DMS114 treated with DMSO at 0.1 percent for 48 hours (cell line): ENCODE data around the gene ZNF296.

Source experiments
- DNase-seq: peaks from one replicate; lab custom pipeline; 2025; ENCODE audit not compliant: unreplicated experiment; lab: John Stamatoyannopoulos, UW

ZNF296 gene

DNA sequence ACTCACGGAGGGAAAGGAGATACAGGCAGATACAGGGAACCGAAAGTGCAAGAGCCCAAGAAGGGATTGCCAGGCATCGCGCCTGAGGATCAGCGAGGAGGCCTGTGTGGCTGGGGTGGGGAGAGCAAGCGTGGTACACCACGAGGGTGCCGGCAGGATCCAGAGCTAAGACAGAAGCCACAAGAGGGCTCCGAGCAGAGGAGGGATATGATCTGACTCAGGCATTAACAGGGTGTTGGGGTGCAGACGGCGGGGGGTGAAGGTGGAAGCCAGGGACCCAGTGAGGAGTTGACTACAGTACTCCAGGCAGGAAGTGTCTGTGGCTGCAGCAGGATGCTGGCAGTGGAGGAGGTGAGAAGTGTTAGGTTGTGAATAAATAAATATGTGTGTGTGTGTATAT lies 11.3 kb upstream of the ZNF296 start:
- DNase-seq, result no peak

DNA sequence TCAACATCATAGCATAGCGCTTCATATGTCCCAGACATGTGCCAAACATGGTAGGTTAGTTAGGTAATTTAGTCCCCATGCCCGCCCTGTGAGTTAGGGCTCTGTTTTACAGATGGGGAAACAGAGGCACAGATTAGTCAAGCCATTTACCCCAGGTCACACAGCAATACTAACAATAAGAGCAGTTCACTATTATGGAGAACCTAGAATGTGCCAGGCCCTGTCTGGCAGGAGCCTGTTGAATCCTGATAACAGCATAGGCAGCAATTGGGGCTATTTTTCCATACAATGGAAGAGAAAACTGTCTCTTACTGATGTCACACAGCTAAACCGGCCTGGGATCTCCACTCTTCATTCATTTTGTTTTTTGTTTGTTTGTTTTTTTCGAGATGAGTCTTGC lies 10.2 kb upstream of the ZNF296 start:
- DNase-seq, result no peak

GRCh38 chr19:45082170-45082569 lies 5.9 kb upstream of the ZNF296 start:
- DNase-seq, result no peak

- no peak for DNase-seq
Observed at GRCh38 chr19:45079911-45080370, 3.7 kb upstream of the ZNF296 start.

DNA sequence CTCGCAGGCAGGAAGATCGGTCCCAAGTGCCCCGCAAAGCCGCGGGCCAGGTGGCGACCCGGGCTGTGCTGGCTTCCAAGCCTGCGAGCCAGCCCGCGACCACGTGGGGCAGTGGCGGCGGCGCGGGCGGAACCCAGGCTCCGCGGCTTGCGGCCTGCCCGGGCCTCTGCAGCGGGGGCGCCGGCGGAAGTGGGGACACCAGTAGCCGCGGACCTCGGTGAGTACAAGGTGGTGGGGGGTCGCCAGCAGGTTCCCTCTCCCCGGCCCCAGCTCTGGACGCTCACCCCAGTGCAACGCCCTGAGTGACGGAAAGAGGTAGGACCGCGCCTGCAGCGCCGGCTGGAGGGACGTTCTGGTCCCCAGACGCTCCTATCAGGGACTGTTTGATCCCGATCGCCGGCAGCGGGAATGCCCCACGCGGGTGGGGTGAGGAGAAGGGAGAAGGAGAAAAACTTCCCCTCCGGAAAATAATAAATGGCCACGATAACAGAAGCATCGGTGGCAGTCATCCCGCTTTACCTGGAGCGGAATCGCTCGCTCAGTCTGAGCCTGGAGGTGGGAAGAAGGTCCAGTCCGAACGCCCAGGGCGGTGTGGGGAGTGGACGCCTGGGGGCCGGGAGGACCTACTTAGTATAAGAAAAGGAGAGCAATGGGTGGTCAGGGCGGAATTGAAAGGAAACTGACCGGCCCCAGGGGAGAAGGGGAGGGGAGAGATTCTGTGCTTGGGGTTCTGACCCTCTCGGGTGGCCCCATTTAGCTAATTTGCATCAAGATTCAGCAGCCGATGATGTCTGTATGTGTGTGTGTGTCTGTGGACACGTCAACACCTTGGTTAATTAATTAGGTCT lies 3.0 kb upstream of the ZNF296 start, which contains the start of gene GEMIN7:
GEMIN7 (plus strand) TSS at position 198 of the 848 bp plus-strand sequence. CDS start 10,855 bp downstream, outside the sequence.
- no peak for DNase-seq

- DNase-seq, result no peak
Observed at GRCh38 chr19:45078390-45079062, 2.2 kb upstream of the ZNF296 start.

- no peak for DNase-seq
Observed at GRCh38 chr19:45076851-45077730, 813 bp upstream of the ZNF296 start.

- DNase-seq, result no peak
Observed at GRCh38 chr19:45075301-45076028, 813 bp downstream of the ZNF296 start.

- DNase-seq, result no peak
Observed at GRCh38 chr19:45074744-45075300, 1.5 kb downstream of the ZNF296 start.

GRCh38 chr19:45071969-45072790 lies 4.1 kb downstream of the ZNF296 start:
- DNase-seq, result no peak

GRCh38 chr19:45071545-45071938 lies 4.7 kb downstream of the ZNF296 start:
- no peak for DNase-seq

DNA sequence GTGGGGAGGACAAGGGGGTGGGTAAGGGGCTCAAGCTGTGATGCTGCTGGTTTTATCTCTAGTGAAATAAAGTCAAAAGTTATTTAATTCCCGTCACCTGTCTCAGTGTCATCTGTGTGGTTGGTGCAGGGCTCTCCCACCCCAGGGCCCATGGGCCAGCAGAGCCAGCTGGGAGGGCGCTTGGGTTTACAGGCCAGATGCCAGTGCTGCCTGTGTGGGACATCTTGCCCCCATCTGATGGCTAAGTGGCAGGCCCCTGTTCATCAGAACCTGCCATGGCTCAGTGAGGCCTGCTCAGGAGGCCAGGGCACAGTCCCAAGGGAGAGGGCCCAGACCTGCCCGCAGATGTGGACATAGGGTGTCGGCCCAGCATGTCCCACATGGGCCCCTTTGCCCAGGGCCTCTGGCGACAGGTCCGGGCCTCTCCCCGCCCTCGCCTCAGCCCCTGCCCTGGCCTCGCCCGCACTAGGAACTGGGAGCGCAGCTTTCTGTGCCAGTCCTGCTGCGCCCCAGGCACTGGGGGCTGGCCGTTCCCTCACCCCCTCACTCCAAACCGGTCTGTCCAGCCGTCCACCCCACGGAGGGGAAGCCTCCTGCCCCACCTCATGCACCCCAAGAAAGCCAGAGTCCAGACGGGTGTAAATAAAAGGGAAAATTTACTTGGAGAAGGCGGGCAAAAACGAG lies 5.3 kb downstream of the ZNF296 start:
- no peak for DNase-seq

GRCh38 chr19:45070214-45070613 lies 6.1 kb downstream of the ZNF296 start:
- DNase-seq, result no peak

GRCh38 chr19:45069056-45069455 lies 7.2 kb downstream of the ZNF296 start:
- no peak for DNase-seq

- DNase-seq, result no peak
Observed at GRCh38 chr19:45068041-45068440, 8.2 kb downstream of the ZNF296 start.

GRCh38 chr19:45066921-45067661 lies 9.2 kb downstream of the ZNF296 start:
- DNase-seq, result no peak

DNA sequence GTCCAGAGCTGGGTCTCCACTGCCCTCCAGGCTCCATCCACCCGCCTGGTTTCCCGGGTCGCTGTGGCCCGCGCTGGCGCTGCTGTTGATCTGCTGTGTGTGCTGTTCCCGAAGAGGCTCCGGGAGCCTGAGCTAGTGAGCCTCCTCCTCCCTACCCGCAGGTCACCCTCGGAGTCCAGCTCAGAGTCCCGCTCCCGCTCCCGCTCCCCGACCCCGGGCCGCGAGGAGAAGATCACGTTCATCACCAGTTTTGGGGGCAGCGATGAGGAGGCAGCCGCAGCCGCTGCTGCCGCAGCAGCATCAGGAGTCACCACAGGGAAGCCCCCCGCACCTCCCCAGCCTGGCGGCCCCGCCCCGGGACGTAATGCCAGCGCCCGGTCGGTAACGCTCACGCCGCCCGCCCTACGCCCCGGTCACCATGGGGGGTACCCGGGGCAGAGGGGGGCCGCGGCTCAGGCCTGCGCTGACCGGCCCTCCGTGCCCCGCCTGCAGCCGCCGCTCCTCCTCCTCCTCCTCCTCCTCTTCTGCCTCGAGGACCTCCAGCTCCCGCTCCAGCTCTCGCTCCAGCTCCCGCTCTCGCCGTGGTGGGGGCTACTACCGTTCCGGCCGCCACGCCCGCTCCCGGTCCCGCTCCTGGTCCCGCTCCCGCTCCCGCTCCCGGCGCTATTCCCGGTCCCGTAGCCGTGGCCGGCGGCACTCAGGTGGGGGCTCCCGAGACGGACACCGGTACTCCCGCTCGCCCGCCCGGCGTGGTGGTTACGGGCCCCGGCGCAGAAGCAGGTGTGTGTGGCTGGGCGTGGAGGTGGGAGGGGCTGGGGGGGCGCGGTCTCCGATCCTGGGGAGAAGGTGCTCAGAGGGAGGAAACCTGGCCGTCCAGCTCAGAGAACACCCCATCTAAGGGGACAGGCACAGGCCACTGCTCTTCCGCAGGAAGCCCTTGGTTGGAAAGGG lies 12.2 kb downstream of the ZNF296 start:
- DNase-seq, result no peak
